ENCODE results near the gene ZFP57. TPM values are rescaled to one million over a fixed set of nuclear protein-coding genes. Genes with fewer than 3 reads are reported as not detected.

The ZFP57 gene
- total RNA-seq, 3 donors from 2014 or later (not counting 1 experiment from before 2014, with no cell fraction given), result 2.9 to 12.8 TPM; not detected in 1

DNA sequence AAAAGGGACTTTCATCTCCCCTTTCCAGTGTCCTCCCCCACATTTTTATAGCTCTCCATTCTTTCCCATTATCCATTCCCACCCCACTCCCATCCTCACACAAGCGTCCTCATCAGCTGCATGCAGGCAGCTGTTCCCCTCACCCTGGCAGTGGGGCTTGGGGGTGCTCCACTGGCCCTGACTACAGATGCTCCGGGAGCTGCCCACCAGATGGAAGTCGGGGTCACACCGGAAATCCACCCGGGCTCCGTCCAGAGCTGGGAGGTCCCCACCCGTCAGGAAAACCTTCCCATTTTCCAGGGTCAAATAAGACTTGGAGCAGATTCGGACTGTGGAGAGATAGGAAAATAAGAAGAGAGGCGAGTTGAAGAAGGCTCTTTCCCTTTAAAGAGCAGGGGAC, 50.6 kb downstream of the ZFP57 start:
- ATAC-seq (no peak), DNase-seq (no peak)
- Mint-ChIP-seq H3K36me3 (no peaks in the 10 kb centered on the region), H3K4me3 (peak overlapping the region; percentile 81), H3K27me3 (ENCODE audit: low read depth in 2 of 2) (peaks cover 42 to 60% of the 10 kb centered on the region in 2 donors), H3K27ac (no peak overlapping the region), H3K4me1 (peaks cover 20 to 39% of the 10 kb centered on the region in 2 donors), H3K9me3 (no peaks in the 10 kb centered on the region)
- intact Hi-C loops (cut with micrococcal nuclease), result no loop called here
- no peak overlapping the region for H3K27ac ChIP-seq (ENCODE audit: low read length)
- no peaks in the 10 kb centered on the region for H3K36me3 ChIP-seq (ENCODE audit: control insufficient read depth, insufficient read depth, low read length)
- peaks cover 37% of the 10 kb centered on the region for H3K4me1 ChIP-seq (ENCODE audit: control insufficient read depth, insufficient read depth, low read length)
- no peak overlapping the region for H3K4me3 ChIP-seq (ENCODE audit: low read length)
- TF ChIP-seq, protein P1, sequence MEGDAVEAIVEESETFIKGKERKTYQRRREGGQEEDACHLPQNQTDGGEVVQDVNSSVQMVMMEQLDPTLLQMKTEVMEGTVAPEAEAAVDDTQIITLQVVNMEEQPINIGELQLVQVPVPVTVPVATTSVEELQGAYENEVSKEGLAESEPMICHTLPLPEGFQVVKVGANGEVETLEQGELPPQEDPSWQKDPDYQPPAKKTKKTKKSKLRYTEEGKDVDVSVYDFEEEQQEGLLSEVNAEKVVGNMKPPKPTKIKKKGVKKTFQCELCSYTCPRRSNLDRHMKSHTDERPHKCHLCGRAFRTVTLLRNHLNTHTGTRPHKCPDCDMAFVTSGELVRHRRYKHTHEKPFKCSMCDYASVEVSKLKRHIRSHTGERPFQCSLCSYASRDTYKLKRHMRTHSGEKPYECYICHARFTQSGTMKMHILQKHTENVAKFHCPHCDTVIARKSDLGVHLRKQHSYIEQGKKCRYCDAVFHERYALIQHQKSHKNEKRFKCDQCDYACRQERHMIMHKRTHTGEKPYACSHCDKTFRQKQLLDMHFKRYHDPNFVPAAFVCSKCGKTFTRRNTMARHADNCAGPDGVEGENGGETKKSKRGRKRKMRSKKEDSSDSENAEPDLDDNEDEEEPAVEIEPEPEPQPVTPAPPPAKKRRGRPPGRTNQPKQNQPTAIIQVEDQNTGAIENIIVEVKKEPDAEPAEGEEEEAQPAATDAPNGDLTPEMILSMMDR (IDR thresholded peaks at IDR 0.05), result no peak
- H3K9me3 ChIP-seq (ENCODE audit: control insufficient read depth, insufficient read depth, low read length), result no peaks in the 10 kb centered on the region
- WGBS (ENCODE audit: insufficient coverage), result 95% methylated on average over 9 of the region's 9 CpGs
- peaks cover 24% of the 10 kb centered on the region for H3K27me3 ChIP-seq (ENCODE audit: control insufficient read depth, insufficient read depth, low read length)

- Mint-ChIP-seq H3K4me1 (peaks cover 20 to 39% of the 10 kb centered on the region in 2 donors), H3K36me3 (no peaks in the 10 kb centered on the region), H3K9me3 (no peaks in the 10 kb centered on the region), H3K27ac (no peak overlapping the region), H3K27me3 (ENCODE audit: low read depth in 2 of 2) (peaks cover 42 to 63% of the 10 kb centered on the region in 2 donors), H3K4me3 (peak overlapping the region; percentile 90)
- no peaks in the 10 kb centered on the region for H3K36me3 ChIP-seq (ENCODE audit: control insufficient read depth, insufficient read depth, low read length)
- peaks cover 37% of the 10 kb centered on the region for H3K4me1 ChIP-seq (ENCODE audit: control insufficient read depth, insufficient read depth, low read length)
- DNase-seq (no peak), ATAC-seq (no peak)
- 100% methylated on average over 2 of the region's 2 CpGs for WGBS (ENCODE audit: insufficient coverage)
- intact Hi-C loops (cut with micrococcal nuclease), result no loop called here
- peaks cover 24% of the 10 kb centered on the region for H3K27me3 ChIP-seq (ENCODE audit: control insufficient read depth, insufficient read depth, low read length)
- TF ChIP-seq, protein P1 (IDR thresholded peaks at IDR 0.05), result no peak
- no peaks in the 10 kb centered on the region for H3K9me3 ChIP-seq (ENCODE audit: control insufficient read depth, insufficient read depth, low read length)
- no peak overlapping the region for H3K27ac ChIP-seq (ENCODE audit: low read length)
- H3K4me3 ChIP-seq (ENCODE audit: low read length), result no peak overlapping the region
Observed at GRCh38 chr6:29629571-29629970, 51.4 kb downstream of the ZFP57 start.

- intact Hi-C loops (cut with micrococcal nuclease), result no loop called here
- peaks cover 42 to 65% of the 10 kb centered on the region in 2 donors for H3K27me3 Mint-ChIP-seq (ENCODE audit: low read depth in 2 of 2)
- DNase-seq, result peak; percentile 30 to 76
- H3K9me3 Mint-ChIP-seq, result no peaks in the 10 kb centered on the region
- ATAC-seq, result peak; percentile 49 to 60 (median 59)
- Histone ChIP-seq H3K27ac (ENCODE audit: low read length) (no peak overlapping the region), H3K9me3 (ENCODE audit: control insufficient read depth, insufficient read depth, low read length) (no peaks in the 10 kb centered on the region), H3K4me3 (ENCODE audit: low read length) (peak overlapping the region; percentile 76), H3K4me1 (ENCODE audit: control insufficient read depth, insufficient read depth, low read length) (peaks cover 37% of the 10 kb centered on the region), H3K27me3 (ENCODE audit: control insufficient read depth, insufficient read depth, low read length) (peaks cover 24% of the 10 kb centered on the region), H3K36me3 (ENCODE audit: control insufficient read depth, insufficient read depth, low read length) (no peaks in the 10 kb centered on the region)
- TF ChIP-seq, protein P1 (IDR thresholded peaks at IDR 0.05), result peak; percentile 44
- WGBS (ENCODE audit: insufficient coverage), result 1% methylated on average over 32 of the region's 32 CpGs
- H3K36me3 Mint-ChIP-seq, result no peaks in the 10 kb centered on the region
- peak overlapping the region; percentile 90 for H3K4me3 Mint-ChIP-seq
- peak overlapping the region in 1 of 2 donors; percentile 6 for H3K27ac Mint-ChIP-seq
- peaks cover 19 to 38% of the 10 kb centered on the region in 2 donors for H3K4me1 Mint-ChIP-seq
Observed at GRCh38 chr6:29628419-29629281, 52.3 kb downstream of the ZFP57 start.

Measured in natural killer cell (primary cell).